H1 (cell line): Measurements from ENCODE around the gene RANBP9. TPM values are rescaled to one million over a fixed set of nuclear protein-coding genes. Genes with fewer than 3 reads are reported as not detected.

Experiments used
- polyA plus RNA-seq, 7 experiments: library from polyadenylated mRNA; depleted of rRNA in 3 of 7; stranded (reverse) in 5 of 7; unstranded in 2 of 7; fragments of >200 nt in 5 of 7; fragments of 200-250 nt in 2 of 7; gene quantifications; 1 replicate in 5 of 7; 2 replicates in 1 of 7; 4 replicates in 1 of 7; pipeline versions ENCODE4 v1.2.1 to v1.2.3, GENCODE V29; 2011 to 2013; ENCODE audit warnings: missing spikeins in 2 of 7, mixed read lengths in 2 of 7
- total RNA-seq: library from RNA; stranded (reverse); fragmentation: NEBNext Ultra II Directional; extraction: Animal tissue kit (Norgen Biotek cat#: 25700); gene quantifications from 2 replicates; pipeline ENCODE4 v1.2.1, GENCODE V29; 2021
- TF ChIP-seq, protein P1 (sequence below): fragments of 300-600 bp; sonication (generic); IDR thresholded peaks from 2 replicates; pipeline ENCODE4 v1.7.1; 2012; ENCODE audit warnings: low read length, moderate library complexity, mild to moderate bottlenecking, inconsistent platforms; ENCODE audit not compliant: insufficient replicate concordance

The RANBP9 gene
- total and polyA plus RNA-seq, 2 of the 8 experiments (the other 6 are each of a cell fraction or from before 2014, with no cell fraction given), result 13.0 to 36.7 TPM

DNA sequence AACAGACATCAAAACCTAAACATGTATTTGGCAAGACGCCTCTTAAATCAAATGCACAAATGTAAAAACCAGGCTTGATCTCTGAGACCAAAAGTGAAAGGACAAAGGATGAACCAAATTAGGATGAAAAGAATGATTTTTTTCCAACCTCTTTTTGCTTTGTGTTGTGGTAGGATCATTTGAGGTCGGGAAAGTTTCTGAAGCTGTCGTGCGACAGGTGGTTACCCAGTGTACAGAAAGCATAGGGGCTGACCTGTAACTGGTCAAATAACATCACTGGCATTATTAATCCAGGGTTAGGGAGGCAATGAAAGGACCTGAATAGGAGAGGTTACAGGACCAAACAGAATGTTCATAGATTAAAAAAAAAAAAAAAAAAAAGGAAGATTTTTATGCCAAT lies 114.6 kb downstream of the RANBP9 start (continued):
- TF ChIP-seq, protein P1, sequence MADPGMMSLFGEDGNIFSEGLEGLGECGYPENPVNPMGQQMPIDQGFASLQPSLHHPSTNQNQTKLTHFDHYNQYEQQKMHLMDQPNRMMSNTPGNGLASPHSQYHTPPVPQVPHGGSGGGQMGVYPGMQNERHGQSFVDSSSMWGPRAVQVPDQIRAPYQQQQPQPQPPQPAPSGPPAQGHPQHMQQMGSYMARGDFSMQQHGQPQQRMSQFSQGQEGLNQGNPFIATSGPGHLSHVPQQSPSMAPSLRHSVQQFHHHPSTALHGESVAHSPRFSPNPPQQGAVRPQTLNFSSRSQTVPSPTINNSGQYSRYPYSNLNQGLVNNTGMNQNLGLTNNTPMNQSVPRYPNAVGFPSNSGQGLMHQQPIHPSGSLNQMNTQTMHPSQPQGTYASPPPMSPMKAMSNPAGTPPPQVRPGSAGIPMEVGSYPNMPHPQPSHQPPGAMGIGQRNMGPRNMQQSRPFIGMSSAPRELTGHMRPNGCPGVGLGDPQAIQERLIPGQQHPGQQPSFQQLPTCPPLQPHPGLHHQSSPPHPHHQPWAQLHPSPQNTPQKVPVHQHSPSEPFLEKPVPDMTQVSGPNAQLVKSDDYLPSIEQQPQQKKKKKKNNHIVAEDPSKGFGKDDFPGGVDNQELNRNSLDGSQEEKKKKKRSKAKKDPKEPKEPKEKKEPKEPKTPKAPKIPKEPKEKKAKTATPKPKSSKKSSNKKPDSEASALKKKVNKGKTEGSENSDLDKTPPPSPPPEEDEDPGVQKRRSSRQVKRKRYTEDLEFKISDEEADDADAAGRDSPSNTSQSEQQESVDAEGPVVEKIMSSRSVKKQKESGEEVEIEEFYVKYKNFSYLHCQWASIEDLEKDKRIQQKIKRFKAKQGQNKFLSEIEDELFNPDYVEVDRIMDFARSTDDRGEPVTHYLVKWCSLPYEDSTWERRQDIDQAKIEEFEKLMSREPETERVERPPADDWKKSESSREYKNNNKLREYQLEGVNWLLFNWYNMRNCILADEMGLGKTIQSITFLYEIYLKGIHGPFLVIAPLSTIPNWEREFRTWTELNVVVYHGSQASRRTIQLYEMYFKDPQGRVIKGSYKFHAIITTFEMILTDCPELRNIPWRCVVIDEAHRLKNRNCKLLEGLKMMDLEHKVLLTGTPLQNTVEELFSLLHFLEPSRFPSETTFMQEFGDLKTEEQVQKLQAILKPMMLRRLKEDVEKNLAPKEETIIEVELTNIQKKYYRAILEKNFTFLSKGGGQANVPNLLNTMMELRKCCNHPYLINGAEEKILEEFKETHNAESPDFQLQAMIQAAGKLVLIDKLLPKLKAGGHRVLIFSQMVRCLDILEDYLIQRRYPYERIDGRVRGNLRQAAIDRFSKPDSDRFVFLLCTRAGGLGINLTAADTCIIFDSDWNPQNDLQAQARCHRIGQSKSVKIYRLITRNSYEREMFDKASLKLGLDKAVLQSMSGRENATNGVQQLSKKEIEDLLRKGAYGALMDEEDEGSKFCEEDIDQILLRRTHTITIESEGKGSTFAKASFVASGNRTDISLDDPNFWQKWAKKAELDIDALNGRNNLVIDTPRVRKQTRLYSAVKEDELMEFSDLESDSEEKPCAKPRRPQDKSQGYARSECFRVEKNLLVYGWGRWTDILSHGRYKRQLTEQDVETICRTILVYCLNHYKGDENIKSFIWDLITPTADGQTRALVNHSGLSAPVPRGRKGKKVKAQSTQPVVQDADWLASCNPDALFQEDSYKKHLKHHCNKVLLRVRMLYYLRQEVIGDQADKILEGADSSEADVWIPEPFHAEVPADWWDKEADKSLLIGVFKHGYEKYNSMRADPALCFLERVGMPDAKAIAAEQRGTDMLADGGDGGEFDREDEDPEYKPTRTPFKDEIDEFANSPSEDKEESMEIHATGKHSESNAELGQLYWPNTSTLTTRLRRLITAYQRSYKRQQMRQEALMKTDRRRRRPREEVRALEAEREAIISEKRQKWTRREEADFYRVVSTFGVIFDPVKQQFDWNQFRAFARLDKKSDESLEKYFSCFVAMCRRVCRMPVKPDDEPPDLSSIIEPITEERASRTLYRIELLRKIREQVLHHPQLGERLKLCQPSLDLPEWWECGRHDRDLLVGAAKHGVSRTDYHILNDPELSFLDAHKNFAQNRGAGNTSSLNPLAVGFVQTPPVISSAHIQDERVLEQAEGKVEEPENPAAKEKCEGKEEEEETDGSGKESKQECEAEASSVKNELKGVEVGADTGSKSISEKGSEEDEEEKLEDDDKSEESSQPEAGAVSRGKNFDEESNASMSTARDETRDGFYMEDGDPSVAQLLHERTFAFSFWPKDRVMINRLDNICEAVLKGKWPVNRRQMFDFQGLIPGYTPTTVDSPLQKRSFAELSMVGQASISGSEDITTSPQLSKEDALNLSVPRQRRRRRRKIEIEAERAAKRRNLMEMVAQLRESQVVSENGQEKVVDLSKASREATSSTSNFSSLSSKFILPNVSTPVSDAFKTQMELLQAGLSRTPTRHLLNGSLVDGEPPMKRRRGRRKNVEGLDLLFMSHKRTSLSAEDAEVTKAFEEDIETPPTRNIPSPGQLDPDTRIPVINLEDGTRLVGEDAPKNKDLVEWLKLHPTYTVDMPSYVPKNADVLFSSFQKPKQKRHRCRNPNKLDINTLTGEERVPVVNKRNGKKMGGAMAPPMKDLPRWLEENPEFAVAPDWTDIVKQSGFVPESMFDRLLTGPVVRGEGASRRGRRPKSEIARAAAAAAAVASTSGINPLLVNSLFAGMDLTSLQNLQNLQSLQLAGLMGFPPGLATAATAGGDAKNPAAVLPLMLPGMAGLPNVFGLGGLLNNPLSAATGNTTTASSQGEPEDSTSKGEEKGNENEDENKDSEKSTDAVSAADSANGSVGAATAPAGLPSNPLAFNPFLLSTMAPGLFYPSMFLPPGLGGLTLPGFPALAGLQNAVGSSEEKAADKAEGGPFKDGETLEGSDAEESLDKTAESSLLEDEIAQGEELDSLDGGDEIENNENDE, result no peak
